HL-60 (cell line): Measurements from ENCODE around the gene C3orf62. TPM values are rescaled to one million over a fixed set of nuclear protein-coding genes. Genes with fewer than 3 reads are reported as not detected.
A peak's percentile ranks its signal among the peaks of the same experiment; 100 is the strongest.
"Not testable (repeated sequence)": the region's sequence is repeated elsewhere in the genome, so short reads cannot be mapped to it uniquely, and the experiment has no call there.

Experiments
- DNase-seq, 2 experiments: peaks; one replicate each; pipeline ENCODE4 v3.0.0-alpha.2; 2010 to 2020; ENCODE audit warnings: low read depth in 1 of 2, low spot score in 1 of 2
- H3K27ac ChIP-seq: fragments of 250-450 bp; sonication (Bioruptor Pico); replicated peaks from 2 replicates; pipeline ENCODE4 v1.5.1; 2020; ENCODE audit warnings: mild to moderate bottlenecking, moderate library complexity
- H3K27me3 ChIP-seq: fragments of 250-450 bp; sonication (Bioruptor Pico); 2 replicates; pipeline ENCODE4 v1.5.1; 2021; ENCODE audit warnings: mild to moderate bottlenecking, moderate library complexity; ENCODE audit not compliant: insufficient read depth, poor library complexity, severe bottlenecking
- H3K4me3 ChIP-seq: replicated peaks from 2 replicates; pipeline ENCODE4 v1.5.1; 2011; ENCODE audit warnings: mild to moderate bottlenecking, control low read depth, low read length; ENCODE audit not compliant: insufficient read depth
- CTCF ChIP-seq: IDR thresholded peaks from one replicate; pipeline ENCODE4 v1.5.1; 2011; ENCODE audit warnings: low read length, control low read depth, inconsistent platforms; ENCODE audit not compliant: insufficient read depth
- GABPA ChIP-seq: IDR thresholded peaks from 2 replicates; pipeline ENCODE4 v1.6.1; 2012; ENCODE audit warnings: low read depth
- POLR2AphosphoS5 ChIP-seq: IDR thresholded peaks from 2 replicates; pipeline ENCODE4 v1.6.1; 2012; ENCODE audit warnings: low read depth
- REST ChIP-seq: IDR thresholded peaks from 2 replicates; pipeline ENCODE4 v1.6.1; 2012; ENCODE audit warnings: low read depth; ENCODE audit not compliant: insufficient replicate concordance
- SPI1 ChIP-seq: IDR thresholded peaks from 2 replicates; pipeline ENCODE4 v1.6.1; 2012; ENCODE audit warnings: low read depth, mild to moderate bottlenecking, borderline replicate concordance
- microRNA-seq: library from miRNA; unstranded; fragments of <30 nt; microRNA quantifications from one replicate; pipeline ENCODE4, GENCODE V29; 2018

Gene C3orf62

GRCh38 chr3:49222002-49222401, 55.0 kb downstream of the C3orf62 start:
- Histone ChIP-seq H3K4me3 (no peak overlapping the region), H3K27ac (no peak overlapping the region), H3K27me3 (no peaks in the 10 kb centered on the region)
- TF ChIP-seq GABPA (no peak), POLR2AphosphoS5 (no peak), SPI1 (no peak), REST (no peak), CTCF (no peak)
- DNase-seq = no peak

- not testable (repeated sequence) for H3K27ac ChIP-seq, H3K4me3 ChIP-seq, DNase-seq, H3K27me3 ChIP-seq
These were observed 56.0 kb downstream of the C3orf62 start for GRCh38 chr3:49220985-49221563.

- no peak for TF ChIP-seq GABPA
- TF ChIP-seq REST = no peak
- no peak for TF ChIP-seq SPI1
- no peak for TF ChIP-seq POLR2AphosphoS5
- no peak for TF ChIP-seq CTCF
- H3K27me3 ChIP-seq = no peaks in the 10 kb centered on the region
- no peak overlapping the region for H3K4me3 ChIP-seq
- H3K27ac ChIP-seq = peak overlapping the region; percentile 46
- no peak for DNase-seq
These were observed 57.9 kb downstream of the C3orf62 start for GRCh38 chr3:49219132-49219531.

Small RNA genes within 50 kb of the gene (microRNA-seq; reads per million reads assigned to microRNA genes)
- not detected for gene MIR4271
